Astrocyte (in vitro differentiated cells and primary cell): ENCODE data around the gene RALBP1. TPM values are rescaled to one million over a fixed set of nuclear protein-coding genes. Genes with fewer than 3 reads are reported as not detected.

ENCODE experiments used
- DNase-seq: peaks from one replicate; pipeline ENCODE4 v3.0.0-alpha.2; 2010; ENCODE audit warnings: low read depth
- FAIRE-seq: peaks from 2 replicates; lab custom pipeline; 2011; peaks lifted over from hg19 to GRCh38; lab: Jason Lieb, UNC
- H2AFZ ChIP-seq: 2 replicates; pipeline ENCODE4 v1.6.0; 2012; ENCODE audit warnings: low read depth, low read length, inconsistent platforms
- H3K27ac ChIP-seq: 2 replicates; pipeline ENCODE4 v1.5.1; 2011; ENCODE audit warnings: low read depth, low read length, inconsistent platforms
- H3K27me3 ChIP-seq: 2 replicates; pipeline ENCODE4 v1.6.0; 2011; ENCODE audit warnings: low read length, inconsistent platforms; ENCODE audit not compliant: insufficient read depth
- H3K36me3 ChIP-seq: 2 replicates; pipeline ENCODE4 v1.5.1; 2011; ENCODE audit warnings: low read length, inconsistent platforms; ENCODE audit not compliant: insufficient read depth
- H3K4me1 ChIP-seq: 2 replicates; pipeline ENCODE4 v1.5.1; 2011; ENCODE audit warnings: low read length, inconsistent platforms; ENCODE audit not compliant: insufficient read depth
- H3K4me2 ChIP-seq: 2 replicates; pipeline ENCODE4 v1.6.0; 2012; ENCODE audit warnings: low read length, inconsistent platforms
- H3K4me3 ChIP-seq: 2 replicates; pipeline ENCODE4 v1.5.1; 2011; ENCODE audit warnings: low read depth, mild to moderate bottlenecking, low read length, inconsistent platforms; ENCODE audit not compliant: insufficient read depth
- H3K79me2 ChIP-seq: 2 replicates; pipeline ENCODE4 v1.6.0; 2012; ENCODE audit warnings: mild to moderate bottlenecking, low read length, inconsistent platforms; ENCODE audit not compliant: insufficient read depth
- H3K9ac ChIP-seq: 2 replicates; pipeline ENCODE4 v1.6.0; 2012; ENCODE audit warnings: mild to moderate bottlenecking, low read length, inconsistent platforms
- H3K9me3 ChIP-seq: 2 replicates; pipeline ENCODE4 v1.5.1; 2012; ENCODE audit warnings: low read depth, mild to moderate bottlenecking, low read length, inconsistent platforms; ENCODE audit not compliant: insufficient read depth
- H4K20me1 ChIP-seq: 2 replicates; pipeline ENCODE4 v1.6.0; 2012; ENCODE audit warnings: low read length, inconsistent platforms; ENCODE audit not compliant: insufficient read depth
- H3K27ac Mint-ChIP-seq: one replicate; pipeline ENCODE4 v1.8.0; 2021; ENCODE audit warnings: mild to moderate bottlenecking, mixed read lengths; ENCODE audit not compliant: unreplicated experiment
- H3K27me3 Mint-ChIP-seq: one replicate; pipeline ENCODE4 v1.8.0; 2021; ENCODE audit warnings: low read depth, mixed read lengths; ENCODE audit not compliant: unreplicated experiment
- H3K36me3 Mint-ChIP-seq: one replicate; pipeline ENCODE4 v1.8.0; 2021; ENCODE audit warnings: low read depth, mixed read lengths; ENCODE audit not compliant: unreplicated experiment
- H3K4me1 Mint-ChIP-seq: one replicate; pipeline ENCODE4 v1.8.0; 2021; ENCODE audit warnings: low read depth, mixed read lengths; ENCODE audit not compliant: unreplicated experiment
- H3K4me3 Mint-ChIP-seq: one replicate; pipeline ENCODE4 v1.8.0; 2021; ENCODE audit warnings: mild to moderate bottlenecking, moderate library complexity, mixed read lengths; ENCODE audit not compliant: unreplicated experiment
- H3K9me3 Mint-ChIP-seq: one replicate; pipeline ENCODE4 v1.8.0; 2021; ENCODE audit warnings: mild to moderate bottlenecking, mixed read lengths; ENCODE audit not compliant: unreplicated experiment
- CTCF ChIP-seq: IDR thresholded peaks from 2 replicates; pipeline ENCODE4 v1.5.1; 2011; ENCODE audit warnings: low read depth, mild to moderate bottlenecking, inconsistent platforms, low read length, moderate library complexity; ENCODE audit not compliant: insufficient read depth
- EZH2 ChIP-seq: IDR thresholded peaks from 2 replicates; pipeline ENCODE4 v1.6.1; 2012; ENCODE audit warnings: mild to moderate bottlenecking, low read length, inconsistent platforms; ENCODE audit not compliant: insufficient read depth
- total RNA-seq: library from RNA; stranded (reverse); gene quantifications from 2 replicates; pipeline ENCODE4 v1.2.1, GENCODE V29; 2021

RALBP1 gene
- total RNA-seq, 1 donor from 2014 or later: 57.5 TPM

DNA sequence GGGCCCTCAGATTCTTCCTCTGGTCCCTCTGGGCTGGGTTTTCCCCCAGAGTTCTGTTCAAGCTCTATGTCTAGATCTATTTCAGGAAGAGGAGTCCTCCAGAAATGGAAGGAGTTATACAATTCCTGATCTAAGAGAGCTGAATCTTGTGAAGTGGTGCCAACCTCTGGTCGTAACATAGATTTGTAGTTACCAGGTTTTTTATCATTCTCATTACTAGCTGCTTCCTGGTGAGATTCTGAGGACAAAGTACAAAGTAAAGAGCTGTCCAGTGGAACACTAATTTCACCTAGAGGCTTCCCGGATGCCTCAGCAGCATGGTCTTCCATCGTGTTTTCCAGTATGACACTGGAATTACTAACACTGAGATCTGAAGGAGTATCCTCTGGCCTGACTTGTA lies 94.9 kb downstream of the RALBP1 start:
- Histone ChIP-seq H4K20me1 (peaks cover 32% of the 10 kb centered on the region), H3K27me3 (no peaks in the 10 kb centered on the region), H2AFZ (no peak overlapping the region), H3K9me3 (no peaks in the 10 kb centered on the region), H3K36me3 (peaks cover 32% of the 10 kb centered on the region), H3K79me2 (peaks cover 8% of the 10 kb centered on the region), H3K4me1 (no peaks in the 10 kb centered on the region), H3K27ac (no peak overlapping the region), H3K4me2 (no peak overlapping the region), H3K9ac (no peak overlapping the region), H3K4me3 (no peak overlapping the region)
- no peak for DNase-seq
- Mint-ChIP-seq H3K4me3 (no peak overlapping the region), H3K9me3 (no peaks in the 10 kb centered on the region), H3K27ac (no peak overlapping the region), H3K27me3 (no peaks in the 10 kb centered on the region), H3K36me3 (peaks cover 14% of the 10 kb centered on the region), H3K4me1 (no peaks in the 10 kb centered on the region)
- TF ChIP-seq EZH2: no peak
- TF ChIP-seq CTCF: no peak
- no peak for FAIRE-seq

GRCh38 chr18:9571546-9571945 lies 96.2 kb downstream of the RALBP1 start:
- Mint-ChIP-seq H3K36me3 (peaks cover 14% of the 10 kb centered on the region), H3K27ac (no peak overlapping the region), H3K27me3 (no peaks in the 10 kb centered on the region), H3K4me1 (peaks cover 5% of the 10 kb centered on the region), H3K4me3 (no peak overlapping the region), H3K9me3 (no peaks in the 10 kb centered on the region)
- H3K9me3 ChIP-seq: no peaks in the 10 kb centered on the region
- no peaks in the 10 kb centered on the region for H3K27me3 ChIP-seq
- peaks cover 26% of the 10 kb centered on the region for H4K20me1 ChIP-seq
- H3K4me1 ChIP-seq: no peaks in the 10 kb centered on the region
- H2AFZ ChIP-seq: no peak overlapping the region
- FAIRE-seq (no peak), DNase-seq (no peak)
- TF ChIP-seq CTCF: no peak
- no peak overlapping the region for H3K4me2 ChIP-seq
- peaks cover 32% of the 10 kb centered on the region for H3K36me3 ChIP-seq
- no peak overlapping the region for H3K9ac ChIP-seq
- H3K79me2 ChIP-seq: peaks cover 5% of the 10 kb centered on the region
- no peak overlapping the region for H3K27ac ChIP-seq
- H3K4me3 ChIP-seq: no peak overlapping the region

- Mint-ChIP-seq H3K36me3 (peaks cover 10% of the 10 kb centered on the region), H3K9me3 (no peaks in the 10 kb centered on the region), H3K4me3 (no peak overlapping the region), H3K27ac (no peak overlapping the region), H3K27me3 (no peaks in the 10 kb centered on the region), H3K4me1 (peaks cover 16% of the 10 kb centered on the region)
- Histone ChIP-seq H3K27me3 (no peaks in the 10 kb centered on the region), H3K27ac (no peak overlapping the region), H3K4me2 (no peak overlapping the region), H3K79me2 (peaks cover 6% of the 10 kb centered on the region), H2AFZ (no peak overlapping the region), H3K4me1 (no peaks in the 10 kb centered on the region), H4K20me1 (peaks cover 9% of the 10 kb centered on the region), H3K9ac (no peak overlapping the region), H3K36me3 (peaks cover 22% of the 10 kb centered on the region), H3K4me3 (no peak overlapping the region), H3K9me3 (no peaks in the 10 kb centered on the region)
- FAIRE-seq (no peak), DNase-seq (no peak)
- TF ChIP-seq EZH2 (no peak), CTCF (no peak)
These were observed 99.3 kb downstream of the RALBP1 start for GRCh38 chr18:9574473-9575115.
